Stimulated activated naive B cell treated with anti-CD40 and anti-IgM and Interleukin-4, amounts not matched to agents 10 μg/mL and 1 μg/mL and 100 μg/mL, for 72 hours (primary cell): ENCODE measurements around the gene ASTL.

Source experiments
- ATAC-seq, 2 donors: fragments of 150-1000 bp; cut with Tn5 transposase; replicated peaks; 2 replicates each; pipeline ENCODE4 v1.10.0; 2021; ENCODE audit warnings: moderate library complexity in 1 of 2
- DNase-seq: peaks from one replicate; pipeline ENCODE4 v3.0.0; 2021
- H3K27ac Mint-ChIP-seq: one replicate; pipeline ENCODE4 v1.8.0; 2022; ENCODE audit warnings: mild to moderate bottlenecking, mixed read lengths
- H3K27me3 Mint-ChIP-seq, 2 donors: one replicate each; pipeline ENCODE4 v1.8.0; 2022; ENCODE audit warnings: mixed read lengths in 2 of 2
- H3K36me3 Mint-ChIP-seq, 2 donors: one replicate each; pipeline ENCODE4 v1.8.0; 2022; ENCODE audit warnings: mixed read lengths in 2 of 2, mild to moderate bottlenecking in 1 of 2
- H3K4me1 Mint-ChIP-seq, 2 donors: one replicate each; pipeline ENCODE4 v1.8.0; 2022; ENCODE audit warnings: mixed read lengths in 2 of 2, mild to moderate bottlenecking in 1 of 2
- H3K4me3 Mint-ChIP-seq, 2 donors: one replicate each; pipeline ENCODE4 v1.8.0; 2022; ENCODE audit warnings: mild to moderate bottlenecking in 2 of 2, mixed read lengths in 2 of 2, moderate library complexity in 1 of 2
- H3K9me3 Mint-ChIP-seq, 2 donors: one replicate each; pipeline ENCODE4 v1.8.0; 2022; ENCODE audit warnings: mixed read lengths in 2 of 2, mild to moderate bottlenecking in 1 of 2

Gene ASTL

GRCh38 chr2:96082211-96083063 lies 55.9 kb downstream of the ASTL start:
- peaks cover 12 to 41% of the 10 kb centered on the region in 2 donors for H3K27me3 Mint-ChIP-seq
- peaks cover 0 to 2% of the 10 kb centered on the region in 2 donors for H3K9me3 Mint-ChIP-seq
- no peak for ATAC-seq
- H3K36me3 Mint-ChIP-seq = no peaks in the 10 kb centered on the region
- DNase-seq = no peak
- H3K4me1 Mint-ChIP-seq = no peaks in the 10 kb centered on the region
- no peak overlapping the region for H3K27ac Mint-ChIP-seq
- no peak overlapping the region for H3K4me3 Mint-ChIP-seq

GRCh38 chr2:96081042-96081441 lies 57.3 kb downstream of the ASTL start:
- H3K4me3 Mint-ChIP-seq = no peak overlapping the region
- ATAC-seq (no peak), DNase-seq (no peak)
- peaks cover 2 to 7% of the 10 kb centered on the region in 2 donors for H3K9me3 Mint-ChIP-seq
- H3K36me3 Mint-ChIP-seq = no peaks in the 10 kb centered on the region
- no peak overlapping the region for H3K27ac Mint-ChIP-seq
- no peaks in the 10 kb centered on the region for H3K4me1 Mint-ChIP-seq
- peaks cover 12 to 42% of the 10 kb centered on the region in 2 donors for H3K27me3 Mint-ChIP-seq

GRCh38 chr2:96075199-96075771 lies 63.0 kb downstream of the ASTL start:
- ATAC-seq = no peak
- Mint-ChIP-seq H3K4me3 (no peak overlapping the region), H3K9me3 (peaks cover 11 to 16% of the 10 kb centered on the region in 2 donors), H3K4me1 (no peaks in the 10 kb centered on the region), H3K27me3 (peaks cover 8 to 37% of the 10 kb centered on the region in 2 donors), H3K36me3 (peaks cover 0 to 2% of the 10 kb centered on the region in 2 donors), H3K27ac (no peak overlapping the region)
- DNase-seq = no peak

DNA sequence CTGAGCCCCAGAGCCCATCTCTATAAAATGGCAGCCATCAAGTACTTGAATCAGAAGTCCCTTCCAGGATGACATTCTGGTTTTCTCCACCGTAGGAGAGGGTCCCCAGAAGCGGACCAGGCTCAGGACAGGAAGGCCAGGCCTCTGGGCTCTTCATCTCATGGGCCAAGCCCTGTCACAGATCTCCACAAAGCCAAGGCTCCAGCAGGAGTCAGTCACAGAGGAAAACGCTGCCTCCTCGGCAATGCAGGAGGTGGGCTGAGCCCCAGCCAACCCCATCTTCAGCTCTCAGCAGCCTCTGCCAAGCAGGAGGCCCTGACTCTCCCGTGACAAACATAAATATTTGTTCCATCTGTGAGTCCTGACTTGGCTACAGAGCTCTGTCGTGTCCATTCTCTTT lies 64.1 kb downstream of the ASTL start:
- H3K36me3 Mint-ChIP-seq = peaks cover 0 to 2% of the 10 kb centered on the region in 2 donors
- H3K4me1 Mint-ChIP-seq = no peaks in the 10 kb centered on the region
- H3K27ac Mint-ChIP-seq = no peak overlapping the region
- H3K9me3 Mint-ChIP-seq = peaks cover 11 to 16% of the 10 kb centered on the region in 2 donors
- DNase-seq (no peak), ATAC-seq (no peak)
- H3K27me3 Mint-ChIP-seq = peaks cover 8 to 26% of the 10 kb centered on the region in 2 donors
- no peak overlapping the region for H3K4me3 Mint-ChIP-seq

DNA sequence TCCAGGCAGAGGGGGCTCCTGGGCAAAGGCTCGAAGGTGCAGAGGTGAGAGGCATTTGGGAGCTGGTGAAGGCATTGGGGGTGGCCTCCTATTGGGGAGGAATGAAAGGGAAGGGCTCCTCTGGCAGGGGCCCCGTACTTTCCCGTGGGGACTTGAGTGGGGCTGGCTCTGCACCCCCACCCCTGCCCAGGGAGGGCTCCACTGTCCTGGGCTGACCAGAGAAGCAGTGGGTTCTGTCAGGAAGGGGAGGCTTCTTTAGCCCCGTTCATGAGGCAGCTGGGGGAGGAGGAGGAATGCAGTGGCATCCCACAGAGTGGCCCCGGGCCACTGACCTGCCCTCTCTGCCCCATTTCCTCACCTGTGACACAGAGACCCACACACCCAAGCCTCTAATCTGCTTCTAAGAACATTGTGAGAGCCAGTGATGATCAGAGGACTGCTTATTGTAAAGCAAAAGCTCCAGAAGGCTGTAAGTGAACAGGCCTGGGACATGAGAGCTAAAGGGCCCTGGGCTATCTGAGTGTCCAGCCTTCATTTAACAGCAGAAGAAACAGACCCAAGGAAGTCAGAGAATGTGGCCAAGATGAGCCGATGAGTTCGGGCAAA lies 65.0 kb downstream of the ASTL start:
- peaks cover 0 to 2% of the 10 kb centered on the region in 2 donors for H3K36me3 Mint-ChIP-seq
- peaks cover 8 to 22% of the 10 kb centered on the region in 2 donors for H3K27me3 Mint-ChIP-seq
- H3K27ac Mint-ChIP-seq = no peak overlapping the region
- H3K4me3 Mint-ChIP-seq = no peak overlapping the region
- DNase-seq = no peak
- peaks cover 11 to 16% of the 10 kb centered on the region in 2 donors for H3K9me3 Mint-ChIP-seq
- ATAC-seq = no peak
- no peaks in the 10 kb centered on the region for H3K4me1 Mint-ChIP-seq
